SH-SY5Y (cell line): ENCODE data around the gene KLF9.

ENCODE experiments used
- GATA2 ChIP-seq: IDR thresholded peaks from 2 replicates; pipeline ENCODE4 v1.6.1; 2011; ENCODE audit warnings: mild to moderate bottlenecking, low read depth, low read length
- GATA3 ChIP-seq: IDR thresholded peaks from 2 replicates; pipeline ENCODE4 v1.6.1; 2011; ENCODE audit warnings: low read depth, mild to moderate bottlenecking, low read length, moderate library complexity

DNA sequence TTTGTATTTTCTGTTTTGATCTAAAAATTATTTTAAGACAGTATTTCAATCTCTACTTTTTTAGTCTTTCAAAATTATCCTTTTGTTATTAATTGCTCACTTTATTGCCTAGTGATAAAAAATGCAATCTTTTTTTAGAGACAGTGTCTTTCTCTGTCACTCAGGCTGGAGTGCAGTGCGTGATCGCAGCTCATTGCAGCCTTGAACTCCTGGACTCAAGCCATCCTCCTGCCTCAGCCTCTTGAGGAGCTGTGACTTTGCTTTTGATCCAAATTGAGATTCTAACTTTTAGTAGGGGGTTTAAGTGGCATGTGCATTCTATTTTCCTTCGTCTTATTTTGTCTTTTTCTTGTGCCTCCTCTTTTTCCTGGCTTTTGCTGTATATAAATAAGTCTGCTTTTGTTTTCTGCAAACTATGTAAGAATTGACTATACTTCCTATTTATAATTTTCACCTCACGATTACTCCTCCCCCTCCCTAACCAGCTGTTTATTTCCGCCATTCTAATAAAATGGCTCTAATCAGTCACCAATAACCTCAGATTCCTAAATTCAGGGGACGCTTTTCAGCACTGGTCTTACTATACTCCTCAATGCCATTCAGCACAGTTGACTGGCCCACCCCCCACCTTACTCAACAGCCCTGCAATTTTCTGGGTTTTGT lies 32.3 kb downstream of the KLF9 start:
- TF ChIP-seq GATA2 (no peak), GATA3 (no peak)
